K562 (cell line): ENCODE measurements around the gene TUFM. TPM values are rescaled to one million over a fixed set of nuclear protein-coding genes. Genes with fewer than 3 reads are reported as not detected.
A peak's percentile ranks its signal among the peaks of the same experiment; 100 is the strongest.

ENCODE experiments used
- ATF1 ChIP-seq, 2 experiments: fragments of 450-650 bp in 1 of 2; IDR thresholded peaks; 2 replicates each; pipeline ENCODE4 v1.6.1; 2016; ENCODE audit warnings: missing compliant biosample characterization in 1 of 2, missing genetic modification characterization in 1 of 2
- BACH1 ChIP-seq: fragments of 200-800 bp; sonication (Bioruptor generic); IDR thresholded peaks from 2 replicates; pipeline ENCODE4 v1.6.1; 2016; ENCODE audit warnings: missing genetic modification characterization, missing compliant biosample characterization
- FOXM1 ChIP-seq, 2 experiments: fragments of 450-650 bp in 1 of 2; sonication (generic) in 1 of 2; formaldehyde crosslinking in 1 of 2; IDR thresholded peaks; 2 replicates each; pipeline versions ENCODE4 v1.6.1 to v1.9.0; 2017 to 2022; ENCODE audit warnings: low read depth in 2 of 2, mild to moderate bottlenecking in 2 of 2, missing genetic modification reagents in 1 of 2, moderate library complexity in 1 of 2
- HNRNPH1 ChIP-seq: fragments of 200-400 bp; formaldehyde crosslinking; optimal IDR thresholded peaks from 2 replicates; pipeline ENCODE3; 2017; ENCODE audit warnings: low read depth, mild to moderate bottlenecking, low read length, moderate library complexity
- MEIS2 ChIP-seq: fragments of 450-650 bp; IDR thresholded peaks from 2 replicates; pipeline ENCODE4 v1.6.1; 2014; ENCODE audit warnings: mild to moderate bottlenecking; ENCODE audit not compliant: partially characterized antibody
- PCBP1 ChIP-seq: fragments of 200-400 bp; formaldehyde crosslinking; IDR thresholded peaks from 2 replicates; pipeline ENCODE4 v1.6.1; 2018; ENCODE audit warnings: mild to moderate bottlenecking, low read depth, low read length; ENCODE audit not compliant: poor library complexity, severe bottlenecking
- RB1 ChIP-seq: fragments of 450-650 bp; IDR thresholded peaks from 2 replicates; pipeline ENCODE4 v1.6.1; 2017; ENCODE audit warnings: low read depth, mild to moderate bottlenecking
- RBFOX2 ChIP-seq: fragments of 200-400 bp; formaldehyde crosslinking; IDR thresholded peaks from 2 replicates; pipeline ENCODE4 v1.6.1; 2017; ENCODE audit warnings: low read depth, mild to moderate bottlenecking, low read length, moderate library complexity
- SIN3B ChIP-seq: fragments of 450-650 bp; IDR thresholded peaks from 2 replicates; pipeline ENCODE4 v1.6.1; 2017; ENCODE audit warnings: low read depth, mild to moderate bottlenecking, moderate library complexity
- polyA plus RNA-seq, 8 experiments: library from polyadenylated mRNA; depleted of rRNA in 4 of 8; stranded (reverse) in 5 of 8; unstranded in 3 of 8; fragments of >200 nt; fragmentation: Nextera tagmentation in 2 of 8; fragmentation: Illumina TruSeq in 1 of 8; extraction: Ambion mirVana in 2 of 8; extraction: Trizol in 1 of 8; gene quantifications; 2 replicates each; pipeline versions ENCODE4 v1.2.1 to v1.2.3, GENCODE V29; 2011 to 2014; ENCODE audit warnings: inconsistent platforms in 1 of 8, missing spikeins in 1 of 8
- total RNA-seq, 7 experiments: library from RNA; depleted of rRNA in 6 of 7; stranded (reverse); fragments of >200 nt in 6 of 7; fragmentation: Illumina TruSeq in 2 of 7; extraction: Trizol in 2 of 7; gene quantifications; 2 replicates each; pipeline versions ENCODE4 v1.2.1 to v1.2.3, GENCODE V29; 2011 to 2021; ENCODE audit warnings: low replicate concordance in 1 of 7
- TF ChIP-seq, protein P1 (sequence below): fragments of 200-800 bp; sonication (Bioruptor generic); IDR thresholded peaks from 2 replicates; pipeline ENCODE4 v1.6.1; 2016; ENCODE audit warnings: missing genetic modification characterization, missing compliant biosample characterization
- TF ChIP-seq, protein P2 (sequence below): sonication (generic); formaldehyde crosslinking; IDR thresholded peaks from 2 replicates; pipeline ENCODE4 v1.8.1; 2023; ENCODE audit warnings: mild to moderate bottlenecking, missing genetic modification reagents
- TF ChIP-seq, protein P3 (sequence below): fragments of 450-650 bp; IDR thresholded peaks from 2 replicates; pipeline ENCODE4 v1.6.1; 2016

TUFM gene
- total and polyA plus RNA-seq, 9 of the 15 experiments (the other 6 are each of a cell fraction or from before 2014, with no cell fraction given) = 34.1 to 434 (median 256) TPM

DNA sequence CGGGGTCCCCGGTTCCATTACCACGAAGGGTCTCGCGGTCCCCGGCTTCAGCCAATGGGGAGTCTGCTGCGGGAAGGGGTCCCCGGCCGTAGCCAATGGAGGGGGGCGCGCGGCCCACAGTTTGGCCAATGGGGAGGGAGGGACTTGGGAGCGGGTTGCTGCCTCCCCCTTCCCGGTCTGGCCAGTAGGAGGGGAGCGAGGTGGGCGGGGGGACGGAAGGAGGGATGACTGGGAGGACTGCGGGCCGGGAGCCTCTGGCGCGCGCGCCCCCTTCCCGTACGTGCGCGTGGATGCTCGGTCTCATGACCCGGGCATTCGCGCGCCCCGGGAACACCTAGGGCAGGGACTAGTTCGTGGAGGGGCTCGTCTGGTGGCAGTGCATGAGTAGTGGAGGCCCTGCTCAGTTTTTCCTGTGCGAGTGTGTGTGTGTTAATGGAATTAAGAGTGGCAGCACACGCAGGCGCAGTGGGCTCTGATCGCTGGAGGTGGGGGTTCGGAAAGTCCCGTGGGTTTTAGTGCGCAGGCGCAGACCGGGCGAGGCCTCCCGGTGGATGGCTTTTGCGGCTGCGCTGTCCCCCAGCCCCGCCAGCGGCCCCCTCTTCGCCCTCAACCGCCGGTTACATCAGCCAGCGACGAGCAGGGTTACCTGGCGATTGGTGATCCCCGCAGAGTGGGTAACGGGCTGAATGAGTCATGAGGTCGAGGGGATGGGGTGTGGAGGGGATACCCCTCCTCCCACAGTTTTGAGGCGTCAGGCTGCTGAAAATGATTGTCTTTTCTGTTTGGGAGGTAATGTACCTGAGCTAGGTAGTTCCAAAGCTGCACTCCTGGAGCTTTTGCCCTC is 22.1 kb downstream of the TUFM start (continued):
- TF ChIP-seq, protein P1, sequence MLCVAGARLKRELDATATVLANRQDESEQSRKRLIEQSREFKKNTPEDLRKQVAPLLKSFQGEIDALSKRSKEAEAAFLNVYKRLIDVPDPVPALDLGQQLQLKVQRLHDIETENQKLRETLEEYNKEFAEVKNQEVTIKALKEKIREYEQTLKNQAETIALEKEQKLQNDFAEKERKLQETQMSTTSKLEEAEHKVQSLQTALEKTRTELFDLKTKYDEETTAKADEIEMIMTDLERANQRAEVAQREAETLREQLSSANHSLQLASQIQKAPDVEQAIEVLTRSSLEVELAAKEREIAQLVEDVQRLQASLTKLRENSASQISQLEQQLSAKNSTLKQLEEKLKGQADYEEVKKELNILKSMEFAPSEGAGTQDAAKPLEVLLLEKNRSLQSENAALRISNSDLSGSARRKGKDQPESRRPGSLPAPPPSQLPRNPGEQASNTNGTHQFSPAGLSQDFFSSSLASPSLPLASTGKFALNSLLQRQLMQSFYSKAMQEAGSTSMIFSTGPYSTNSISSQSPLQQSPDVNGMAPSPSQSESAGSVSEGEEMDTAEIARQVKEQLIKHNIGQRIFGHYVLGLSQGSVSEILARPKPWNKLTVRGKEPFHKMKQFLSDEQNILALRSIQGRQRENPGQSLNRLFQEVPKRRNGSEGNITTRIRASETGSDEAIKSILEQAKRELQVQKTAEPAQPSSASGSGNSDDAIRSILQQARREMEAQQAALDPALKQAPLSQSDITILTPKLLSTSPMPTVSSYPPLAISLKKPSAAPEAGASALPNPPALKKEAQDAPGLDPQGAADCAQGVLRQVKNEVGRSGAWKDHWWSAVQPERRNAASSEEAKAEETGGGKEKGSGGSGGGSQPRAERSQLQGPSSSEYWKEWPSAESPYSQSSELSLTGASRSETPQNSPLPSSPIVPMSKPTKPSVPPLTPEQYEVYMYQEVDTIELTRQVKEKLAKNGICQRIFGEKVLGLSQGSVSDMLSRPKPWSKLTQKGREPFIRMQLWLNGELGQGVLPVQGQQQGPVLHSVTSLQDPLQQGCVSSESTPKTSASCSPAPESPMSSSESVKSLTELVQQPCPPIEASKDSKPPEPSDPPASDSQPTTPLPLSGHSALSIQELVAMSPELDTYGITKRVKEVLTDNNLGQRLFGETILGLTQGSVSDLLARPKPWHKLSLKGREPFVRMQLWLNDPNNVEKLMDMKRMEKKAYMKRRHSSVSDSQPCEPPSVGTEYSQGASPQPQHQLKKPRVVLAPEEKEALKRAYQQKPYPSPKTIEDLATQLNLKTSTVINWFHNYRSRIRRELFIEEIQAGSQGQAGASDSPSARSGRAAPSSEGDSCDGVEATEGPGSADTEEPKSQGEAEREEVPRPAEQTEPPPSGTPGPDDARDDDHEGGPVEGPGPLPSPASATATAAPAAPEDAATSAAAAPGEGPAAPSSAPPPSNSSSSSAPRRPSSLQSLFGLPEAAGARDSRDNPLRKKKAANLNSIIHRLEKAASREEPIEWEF (CRISPR knock-in tag) = no peak
- TF ChIP-seq RB1 (peak; percentile 21), FOXM1 (IDR thresholded peaks at IDR 0.05; ENCODE audit: low read depth) (peak; percentile 67), FOXM1 (CRISPR knock-in tag; IDR thresholded peaks at IDR 0.05; ENCODE audit: low read depth) (no peak), PCBP1 (peak; percentile 49), RBFOX2 (peak; percentile 92), SIN3B (0 out of 2 replicates have a peak, but pooled peaks have one; percentile 17), MEIS2 (peak; percentile 86), ATF1 (CRISPR knock-in tag; IDR thresholded peaks at IDR 0.05) (no peak), ATF1 (tag; IDR thresholded peaks at IDR 0.05) (peak; percentile 59), HNRNPH1 (no peak), BACH1 (tag) (no peak)
- TF ChIP-seq, protein P2, sequence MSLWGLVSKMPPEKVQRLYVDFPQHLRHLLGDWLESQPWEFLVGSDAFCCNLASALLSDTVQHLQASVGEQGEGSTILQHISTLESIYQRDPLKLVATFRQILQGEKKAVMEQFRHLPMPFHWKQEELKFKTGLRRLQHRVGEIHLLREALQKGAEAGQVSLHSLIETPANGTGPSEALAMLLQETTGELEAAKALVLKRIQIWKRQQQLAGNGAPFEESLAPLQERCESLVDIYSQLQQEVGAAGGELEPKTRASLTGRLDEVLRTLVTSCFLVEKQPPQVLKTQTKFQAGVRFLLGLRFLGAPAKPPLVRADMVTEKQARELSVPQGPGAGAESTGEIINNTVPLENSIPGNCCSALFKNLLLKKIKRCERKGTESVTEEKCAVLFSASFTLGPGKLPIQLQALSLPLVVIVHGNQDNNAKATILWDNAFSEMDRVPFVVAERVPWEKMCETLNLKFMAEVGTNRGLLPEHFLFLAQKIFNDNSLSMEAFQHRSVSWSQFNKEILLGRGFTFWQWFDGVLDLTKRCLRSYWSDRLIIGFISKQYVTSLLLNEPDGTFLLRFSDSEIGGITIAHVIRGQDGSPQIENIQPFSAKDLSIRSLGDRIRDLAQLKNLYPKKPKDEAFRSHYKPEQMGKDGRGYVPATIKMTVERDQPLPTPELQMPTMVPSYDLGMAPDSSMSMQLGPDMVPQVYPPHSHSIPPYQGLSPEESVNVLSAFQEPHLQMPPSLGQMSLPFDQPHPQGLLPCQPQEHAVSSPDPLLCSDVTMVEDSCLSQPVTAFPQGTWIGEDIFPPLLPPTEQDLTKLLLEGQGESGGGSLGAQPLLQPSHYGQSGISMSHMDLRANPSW (CRISPR knock-in tag) = 0 out of 2 replicates have a peak, but pooled peaks have one; percentile 12
- TF ChIP-seq, protein P3, sequence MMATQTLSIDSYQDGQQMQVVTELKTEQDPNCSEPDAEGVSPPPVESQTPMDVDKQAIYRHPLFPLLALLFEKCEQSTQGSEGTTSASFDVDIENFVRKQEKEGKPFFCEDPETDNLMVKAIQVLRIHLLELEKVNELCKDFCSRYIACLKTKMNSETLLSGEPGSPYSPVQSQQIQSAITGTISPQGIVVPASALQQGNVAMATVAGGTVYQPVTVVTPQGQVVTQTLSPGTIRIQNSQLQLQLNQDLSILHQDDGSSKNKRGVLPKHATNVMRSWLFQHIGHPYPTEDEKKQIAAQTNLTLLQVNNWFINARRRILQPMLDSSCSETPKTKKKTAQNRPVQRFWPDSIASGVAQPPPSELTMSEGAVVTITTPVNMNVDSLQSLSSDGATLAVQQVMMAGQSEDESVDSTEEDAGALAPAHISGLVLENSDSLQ = peak; percentile 47; the same call in 1 of the 2 replicates
